Epithelial cell of proximal tubule (primary cell): ENCODE measurements around the gene PRDM16. TPM values are rescaled to one million over a fixed set of nuclear protein-coding genes. Genes with fewer than 3 reads are reported as not detected.

Experiments
- DNase-seq: peaks from one replicate; pipeline ENCODE4 v3.0.0-alpha.2; 2011; ENCODE audit warnings: low read depth
- H3K4me3 ChIP-seq: 2 replicates; pipeline ENCODE4 v1.5.1; 2011; ENCODE audit warnings: low read depth, mild to moderate bottlenecking, low read length
- total RNA-seq: library from RNA; depleted of rRNA; stranded (reverse); fragments of >200 nt; gene quantifications from 2 replicates; pipeline ENCODE4 v1.2.3, GENCODE V29; 2015
- TF ChIP-seq, protein P1 (sequence below): conservative IDR thresholded peaks from 2 replicates; pipeline ENCODE4 v1.5.1; 2012; ENCODE audit warnings: low read depth, mild to moderate bottlenecking, low read length

The PRDM16 gene
- total RNA-seq, 1 donor from 2014 or later: 0.06 TPM

DNA sequence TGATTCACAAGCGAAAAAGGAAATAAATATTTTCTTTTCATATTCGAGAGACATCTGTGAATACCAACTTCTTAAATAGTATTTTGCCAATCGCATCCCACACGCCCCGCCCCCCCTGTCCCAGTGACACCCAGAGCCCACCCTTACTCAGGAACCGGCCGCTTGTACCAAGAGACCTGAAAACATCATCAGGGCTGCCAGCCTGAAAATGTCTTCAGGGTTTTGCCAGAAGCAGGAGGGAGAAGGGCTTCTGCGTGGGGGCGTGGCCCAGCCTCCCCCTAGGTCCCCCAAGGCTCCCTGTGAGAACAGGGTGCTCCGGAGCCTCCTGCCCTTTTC, 126.4 kb downstream of the PRDM16 start:
- no peak for DNase-seq
- TF ChIP-seq, protein P1, sequence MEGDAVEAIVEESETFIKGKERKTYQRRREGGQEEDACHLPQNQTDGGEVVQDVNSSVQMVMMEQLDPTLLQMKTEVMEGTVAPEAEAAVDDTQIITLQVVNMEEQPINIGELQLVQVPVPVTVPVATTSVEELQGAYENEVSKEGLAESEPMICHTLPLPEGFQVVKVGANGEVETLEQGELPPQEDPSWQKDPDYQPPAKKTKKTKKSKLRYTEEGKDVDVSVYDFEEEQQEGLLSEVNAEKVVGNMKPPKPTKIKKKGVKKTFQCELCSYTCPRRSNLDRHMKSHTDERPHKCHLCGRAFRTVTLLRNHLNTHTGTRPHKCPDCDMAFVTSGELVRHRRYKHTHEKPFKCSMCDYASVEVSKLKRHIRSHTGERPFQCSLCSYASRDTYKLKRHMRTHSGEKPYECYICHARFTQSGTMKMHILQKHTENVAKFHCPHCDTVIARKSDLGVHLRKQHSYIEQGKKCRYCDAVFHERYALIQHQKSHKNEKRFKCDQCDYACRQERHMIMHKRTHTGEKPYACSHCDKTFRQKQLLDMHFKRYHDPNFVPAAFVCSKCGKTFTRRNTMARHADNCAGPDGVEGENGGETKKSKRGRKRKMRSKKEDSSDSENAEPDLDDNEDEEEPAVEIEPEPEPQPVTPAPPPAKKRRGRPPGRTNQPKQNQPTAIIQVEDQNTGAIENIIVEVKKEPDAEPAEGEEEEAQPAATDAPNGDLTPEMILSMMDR: no peak
- no peak overlapping the region for H3K4me3 ChIP-seq

DNA sequence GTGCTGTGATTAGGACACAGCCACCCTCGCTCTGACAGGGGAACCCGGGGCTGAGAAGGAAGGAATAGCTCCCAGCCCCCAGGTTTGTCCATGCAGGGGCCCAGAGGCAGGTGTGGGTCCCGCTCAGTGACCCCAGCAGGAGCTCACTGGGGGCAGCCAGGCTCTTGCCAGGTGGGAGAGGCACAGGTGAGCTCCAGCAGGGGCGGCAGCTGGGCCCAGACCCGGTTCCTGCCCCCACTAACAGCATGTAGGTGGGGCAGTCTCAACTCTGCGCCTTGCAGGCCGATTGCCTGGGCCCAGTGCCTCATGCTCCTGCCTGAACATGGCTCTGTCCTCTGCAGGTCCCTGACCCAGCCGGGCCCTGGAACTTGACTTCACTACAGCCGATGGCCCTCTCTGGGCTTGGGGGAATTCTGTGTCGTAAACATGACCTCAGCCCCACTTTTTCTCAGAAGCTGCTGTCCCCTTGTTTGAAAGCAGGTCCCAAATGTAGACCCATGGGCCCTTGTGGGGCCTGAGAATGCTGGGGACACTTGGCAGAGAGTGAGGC, 127.0 kb downstream of the PRDM16 start:
- TF ChIP-seq, protein P1: no peak
- no peak overlapping the region for H3K4me3 ChIP-seq
- DNase-seq: no peak

DNA sequence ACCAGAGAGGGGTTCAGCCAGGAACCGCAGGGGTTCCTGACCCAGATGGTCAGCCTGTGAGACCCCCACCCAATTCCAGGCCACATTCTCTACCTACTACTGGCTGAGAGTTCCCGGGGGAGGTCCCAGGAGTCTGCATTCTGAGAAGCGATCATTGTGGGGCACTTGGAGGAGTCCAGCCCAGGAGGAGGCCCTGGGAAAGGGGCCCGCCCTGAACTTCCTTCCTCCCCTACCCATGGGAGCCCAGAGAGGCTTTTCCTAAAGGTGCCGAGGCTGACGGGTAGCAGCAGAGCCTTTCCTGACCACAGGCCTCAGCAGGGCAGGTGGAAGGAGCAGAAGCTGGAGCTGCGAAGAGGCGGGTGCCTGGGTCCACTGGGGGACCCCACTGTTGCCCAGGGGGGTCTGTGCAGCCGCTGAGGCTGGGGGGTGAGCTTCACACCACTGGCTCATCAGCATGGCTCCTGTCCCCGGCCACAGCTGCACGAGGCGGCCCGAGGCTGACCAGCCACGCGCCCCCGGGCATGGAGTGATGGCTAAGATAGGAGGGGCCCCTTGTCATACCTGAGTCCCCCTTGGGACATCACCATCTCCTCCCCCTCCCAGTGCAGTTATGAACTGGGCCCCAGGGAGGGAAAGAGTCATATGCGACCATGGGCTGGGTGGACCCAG, 127.7 kb downstream of the PRDM16 start:
- TF ChIP-seq, protein P1: no peak
- DNase-seq: no peak
- no peak overlapping the region for H3K4me3 ChIP-seq

DNA sequence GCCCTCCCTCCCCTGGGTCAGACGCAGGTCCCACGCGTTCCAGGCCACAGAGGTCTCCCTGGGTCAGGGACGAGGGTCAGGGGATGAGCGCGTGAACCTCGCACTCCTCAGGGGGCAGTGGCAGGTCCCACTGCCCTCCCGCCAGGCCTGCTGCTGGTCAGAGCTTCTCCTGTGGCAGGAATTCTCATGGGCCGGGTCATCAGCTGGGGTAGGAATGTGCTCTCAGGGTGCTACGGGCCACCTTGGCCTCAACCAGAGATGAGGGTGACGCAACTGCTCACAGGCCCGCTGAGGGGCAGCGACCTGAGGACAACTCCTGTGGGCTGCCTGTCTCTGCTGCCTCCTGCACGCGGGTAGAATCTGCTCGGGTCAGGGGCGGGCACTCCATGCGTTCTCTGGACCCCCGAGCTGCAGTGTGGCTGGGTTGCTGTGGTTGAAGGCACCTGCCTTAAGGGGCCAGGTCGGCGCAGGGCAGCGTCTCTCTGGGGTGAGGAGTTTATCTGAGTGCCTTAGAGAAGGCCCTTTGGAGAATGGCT, 128.8 kb downstream of the PRDM16 start:
- H3K4me3 ChIP-seq: no peak overlapping the region
- TF ChIP-seq, protein P1: no peak
- no peak for DNase-seq

DNA sequence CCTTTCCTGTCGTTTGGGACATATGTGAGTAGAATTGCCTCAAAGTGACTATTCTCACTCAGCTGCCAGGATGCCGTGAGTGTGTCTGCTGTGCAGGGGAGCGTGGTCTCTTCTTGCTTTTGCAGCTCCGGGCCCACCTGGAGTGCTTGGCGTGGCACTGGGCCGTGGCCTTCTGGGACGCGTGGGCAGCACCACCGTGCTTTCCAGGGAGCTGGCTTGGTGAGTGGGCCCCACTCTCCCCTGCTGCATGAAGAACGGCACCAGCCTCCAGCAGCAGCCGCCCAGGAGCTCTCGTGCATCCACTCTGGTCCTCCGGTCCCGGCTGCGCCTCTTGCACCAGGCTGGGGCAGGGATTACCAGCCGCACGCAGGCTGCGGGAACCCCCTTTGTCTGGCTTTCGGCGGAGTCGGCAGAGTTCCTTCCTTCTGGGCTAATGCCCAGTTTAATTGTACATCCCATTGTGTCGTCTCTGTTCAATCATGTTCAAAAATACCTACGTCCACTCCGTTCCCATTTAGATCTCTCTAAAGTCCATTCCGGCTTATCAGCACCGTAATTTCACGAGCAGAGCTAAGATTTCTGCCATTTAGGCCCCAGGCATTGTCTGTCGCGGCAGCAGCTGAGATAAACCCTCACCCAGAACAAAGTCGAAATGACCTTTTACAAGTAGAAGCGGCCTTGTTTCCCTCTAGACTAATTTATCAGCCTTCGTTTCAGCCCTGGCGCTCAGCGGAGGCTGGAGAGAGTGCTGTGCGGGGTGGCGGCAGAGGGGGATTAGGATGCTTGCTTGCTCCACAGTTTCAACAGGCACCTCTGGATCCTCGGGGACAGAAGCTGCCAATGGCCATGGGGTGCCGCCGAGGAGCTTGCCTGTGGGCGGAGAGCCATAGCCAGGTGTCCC, 129.6 kb downstream of the PRDM16 start:
- TF ChIP-seq, protein P1: no peak
- DNase-seq: no peak
- H3K4me3 ChIP-seq: no peak overlapping the region

DNA sequence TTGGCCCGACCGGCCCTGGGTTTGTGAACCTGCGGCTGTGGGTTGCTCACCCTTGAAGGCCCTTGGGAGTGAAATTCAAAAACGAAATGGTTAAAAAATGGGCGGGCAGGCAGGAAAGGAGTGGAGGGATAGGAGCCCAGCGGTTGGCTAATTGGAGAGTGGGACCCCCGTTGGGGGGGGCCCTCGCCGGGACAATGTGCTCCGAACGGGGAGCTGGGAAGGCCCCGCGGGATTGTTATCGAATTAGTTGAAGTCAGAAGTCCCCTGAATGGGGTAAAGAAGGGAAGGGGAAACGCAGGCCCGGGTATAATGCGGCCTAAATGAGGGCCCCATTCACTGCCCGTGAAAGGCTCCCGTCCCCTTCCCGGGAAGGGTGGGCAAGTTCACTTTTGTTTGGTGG, 135.7 kb downstream of the PRDM16 start:
- no peak for DNase-seq
- no peak overlapping the region for H3K4me3 ChIP-seq
- TF ChIP-seq, protein P1: no peak
